HepG2 (cell line): ENCODE data around the gene CDT1. TPM values are rescaled to one million over a fixed set of nuclear protein-coding genes. Genes with fewer than 3 reads are reported as not detected.

Experiments
- ATAD3A ChIP-seq: sonication (generic); formaldehyde crosslinking; IDR thresholded peaks from 2 replicates; pipeline ENCODE4 v1.4.0; 2020; ENCODE audit warnings: missing genetic modification reagents
- CC2D1A ChIP-seq: sonication (generic); formaldehyde crosslinking; IDR thresholded peaks from 2 replicates; pipeline ENCODE4 v1.8.1; 2023; ENCODE audit warnings: mild to moderate bottlenecking, missing genetic modification reagents
- FOXC1 ChIP-seq: sonication (generic); formaldehyde crosslinking; IDR thresholded peaks from 2 replicates; pipeline ENCODE4 v1.8.0; 2022; ENCODE audit warnings: mild to moderate bottlenecking, missing genetic modification reagents, borderline replicate concordance
- FOXM1 ChIP-seq: sonication (generic); formaldehyde crosslinking; IDR thresholded peaks from 2 replicates; pipeline ENCODE4 v1.5.0; 2020; ENCODE audit warnings: missing genetic modification reagents
- HMGXB3 ChIP-seq: sonication (generic); formaldehyde crosslinking; IDR thresholded peaks from 2 replicates; pipeline ENCODE4 v1.4.0; 2020; ENCODE audit warnings: missing genetic modification reagents, borderline replicate concordance
- HNF4G ChIP-seq, 2 experiments: sonication (generic) in 1 of 2; formaldehyde crosslinking in 1 of 2; IDR thresholded peaks; 2 replicates each; pipeline versions ENCODE4 v1.4.0 to v1.6.1; 2011 to 2020; ENCODE audit warnings: borderline replicate concordance in 2 of 2, low read depth in 2 of 2, mild to moderate bottlenecking in 2 of 2, low read length in 1 of 2, missing genetic modification reagents in 1 of 2, moderate library complexity in 1 of 2
- KAT7 ChIP-seq: IDR thresholded peaks from 2 replicates; pipeline ENCODE4 v1.6.1; 2018; ENCODE audit warnings: borderline replicate concordance, missing compliant biosample characterization
- MEIS1 ChIP-seq: sonication (generic); formaldehyde crosslinking; IDR thresholded peaks from 2 replicates; pipeline ENCODE4 v1.9.0; 2021; ENCODE audit warnings: mild to moderate bottlenecking, missing genetic modification reagents, moderate library complexity, borderline replicate concordance
- RFX1 ChIP-seq: fragments of 450-650 bp; IDR thresholded peaks from 2 replicates; pipeline ENCODE4 v1.6.1; 2017
- ZBTB7B ChIP-seq: sonication (generic); formaldehyde crosslinking; IDR thresholded peaks from 2 replicates; pipeline ENCODE4 v1.4.0; 2020; ENCODE audit warnings: missing genetic modification reagents
- ZFP36 ChIP-seq: fragments of 150-350 bp; IDR thresholded peaks from 2 replicates; pipeline ENCODE4 v1.6.1; 2018; ENCODE audit warnings: borderline replicate concordance, low read length, low read depth; ENCODE audit not compliant: partially characterized antibody
- ZMYM3 ChIP-seq: sonication (generic); formaldehyde crosslinking; IDR thresholded peaks from 2 replicates; pipeline ENCODE4 v1.5.1; 2020; ENCODE audit warnings: mild to moderate bottlenecking, missing genetic modification reagents
- ZNF207 ChIP-seq: fragments of 450-650 bp; IDR thresholded peaks from 2 replicates; pipeline ENCODE4 v1.6.1; 2016; ENCODE audit warnings: antibody characterized with exemption, borderline replicate concordance
- ZNF589 ChIP-seq: sonication (generic); formaldehyde crosslinking; conservative IDR thresholded peaks from 2 replicates; pipeline ENCODE4 v1.8.0; 2022; ENCODE audit warnings: mild to moderate bottlenecking, moderate library complexity, missing genetic modification reagents
- ZNF773 ChIP-seq: sonication (generic); formaldehyde crosslinking; IDR thresholded peaks from 2 replicates; pipeline ENCODE4 v1.4.0; 2020; ENCODE audit warnings: missing genetic modification reagents, borderline replicate concordance
- ZNF839 ChIP-seq: sonication (generic); formaldehyde crosslinking; IDR thresholded peaks from 2 replicates; pipeline ENCODE4 v1.4.0; 2020; ENCODE audit warnings: missing genetic modification reagents, mild to moderate bottlenecking, borderline replicate concordance
- polyA plus RNA-seq, 8 experiments: library from polyadenylated mRNA; depleted of rRNA in 3 of 8; stranded (reverse) in 7 of 8; unstranded in 1 of 8; fragments of >200 nt; fragmentation: Illumina TruSeq in 4 of 8; extraction: Trizol in 4 of 8; gene quantifications; 2 replicates each; pipeline versions ENCODE4 v1.2.1 to v1.2.3, GENCODE V29; 2011 to 2016; ENCODE audit warnings: low read depth in 4 of 8, missing spikeins in 1 of 8, mixed read lengths in 1 of 8; ENCODE audit not compliant: insufficient read depth in 1 of 8
- total RNA-seq, 5 experiments: library from RNA; depleted of rRNA; stranded (reverse); fragments of >200 nt; fragmentation: Illumina TruSeq; extraction: Trizol; gene quantifications; 2 replicates each; pipeline ENCODE4 v1.2.3, GENCODE V29; 2016; ENCODE audit warnings: low read depth in 1 of 5
- TF ChIP-seq, protein P1 (sequence below): sonication (generic); formaldehyde crosslinking; IDR thresholded peaks from 2 replicates; pipeline ENCODE4 v1.5.1; 2020; ENCODE audit warnings: missing genetic modification reagents, mild to moderate bottlenecking, borderline replicate concordance
- TF ChIP-seq, protein P2 (sequence below): sonication (generic); formaldehyde crosslinking; IDR thresholded peaks from 2 replicates; pipeline ENCODE4 v1.5.1; 2020; ENCODE audit warnings: mild to moderate bottlenecking, missing genetic modification reagents, moderate library complexity

The CDT1 gene
- total and polyA plus RNA-seq, 2 of the 13 experiments (the other 11 are each of a cell fraction or from before 2014, with no cell fraction given) = 23.1 to 23.8 TPM

GRCh38 chr16:88856828-88857727 is 53.5 kb downstream of the CDT1 start, which contains the start of the genes GALNS and TRAPPC2L (continued):
- TF ChIP-seq HMGXB3 (CRISPR knock-in tag) (no peak; the same call in 1 of the 2 replicates), ATAD3A (CRISPR knock-in tag) (no peak), HNF4G (IDR thresholded peaks at IDR 0.05; ENCODE audit: borderline replicate concordance, low read depth, low read length) (no peak), HNF4G (CRISPR knock-in tag; IDR thresholded peaks at IDR 0.05; ENCODE audit: borderline replicate concordance, low read depth) (no peak; the same call in 1 of the 2 replicates), CC2D1A (no peak), KAT7 (CRISPR knock-in tag) (no peak; the same call in 1 of the 2 replicates), FOXC1 (CRISPR knock-in tag) (no peak), ZNF839 (CRISPR knock-in tag) (peak; percentile 78; the same call in 1 of the 2 replicates), ZNF589 (CRISPR knock-in tag) (peak; percentile 61; the same call in 1 of the 2 replicates), ZBTB7B (no peak), ZFP36 (no peak), ZMYM3 (CRISPR knock-in tag) (no peak), FOXM1 (CRISPR knock-in tag) (no peak), RFX1 (peak; percentile 97), ZNF773 (CRISPR knock-in tag) (peak; percentile 85; the same call in 1 of the 2 replicates), ZNF207 (no peak), MEIS1 (CRISPR knock-in tag) (no peak; the same call in 1 of the 2 replicates)
- TF ChIP-seq, protein P1, sequence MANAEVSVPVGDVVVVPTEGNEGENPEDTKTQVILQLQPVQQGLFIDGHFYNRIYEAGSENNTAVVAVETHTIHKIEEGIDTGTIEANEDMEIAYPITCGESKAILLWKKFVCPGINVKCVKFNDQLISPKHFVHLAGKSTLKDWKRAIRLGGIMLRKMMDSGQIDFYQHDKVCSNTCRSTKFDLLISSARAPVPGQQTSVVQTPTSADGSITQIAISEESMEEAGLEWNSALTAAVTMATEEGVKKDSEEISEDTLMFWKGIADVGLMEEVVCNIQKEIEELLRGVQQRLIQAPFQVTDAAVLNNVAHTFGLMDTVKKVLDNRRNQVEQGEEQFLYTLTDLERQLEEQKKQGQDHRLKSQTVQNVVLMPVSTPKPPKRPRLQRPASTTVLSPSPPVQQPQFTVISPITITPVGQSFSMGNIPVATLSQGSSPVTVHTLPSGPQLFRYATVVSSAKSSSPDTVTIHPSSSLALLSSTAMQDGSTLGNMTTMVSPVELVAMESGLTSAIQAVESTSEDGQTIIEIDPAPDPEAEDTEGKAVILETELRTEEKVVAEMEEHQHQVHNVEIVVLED (CRISPR knock-in tag) = peak; percentile 80; the same call in 1 of the 2 replicates
- TF ChIP-seq, protein P2, sequence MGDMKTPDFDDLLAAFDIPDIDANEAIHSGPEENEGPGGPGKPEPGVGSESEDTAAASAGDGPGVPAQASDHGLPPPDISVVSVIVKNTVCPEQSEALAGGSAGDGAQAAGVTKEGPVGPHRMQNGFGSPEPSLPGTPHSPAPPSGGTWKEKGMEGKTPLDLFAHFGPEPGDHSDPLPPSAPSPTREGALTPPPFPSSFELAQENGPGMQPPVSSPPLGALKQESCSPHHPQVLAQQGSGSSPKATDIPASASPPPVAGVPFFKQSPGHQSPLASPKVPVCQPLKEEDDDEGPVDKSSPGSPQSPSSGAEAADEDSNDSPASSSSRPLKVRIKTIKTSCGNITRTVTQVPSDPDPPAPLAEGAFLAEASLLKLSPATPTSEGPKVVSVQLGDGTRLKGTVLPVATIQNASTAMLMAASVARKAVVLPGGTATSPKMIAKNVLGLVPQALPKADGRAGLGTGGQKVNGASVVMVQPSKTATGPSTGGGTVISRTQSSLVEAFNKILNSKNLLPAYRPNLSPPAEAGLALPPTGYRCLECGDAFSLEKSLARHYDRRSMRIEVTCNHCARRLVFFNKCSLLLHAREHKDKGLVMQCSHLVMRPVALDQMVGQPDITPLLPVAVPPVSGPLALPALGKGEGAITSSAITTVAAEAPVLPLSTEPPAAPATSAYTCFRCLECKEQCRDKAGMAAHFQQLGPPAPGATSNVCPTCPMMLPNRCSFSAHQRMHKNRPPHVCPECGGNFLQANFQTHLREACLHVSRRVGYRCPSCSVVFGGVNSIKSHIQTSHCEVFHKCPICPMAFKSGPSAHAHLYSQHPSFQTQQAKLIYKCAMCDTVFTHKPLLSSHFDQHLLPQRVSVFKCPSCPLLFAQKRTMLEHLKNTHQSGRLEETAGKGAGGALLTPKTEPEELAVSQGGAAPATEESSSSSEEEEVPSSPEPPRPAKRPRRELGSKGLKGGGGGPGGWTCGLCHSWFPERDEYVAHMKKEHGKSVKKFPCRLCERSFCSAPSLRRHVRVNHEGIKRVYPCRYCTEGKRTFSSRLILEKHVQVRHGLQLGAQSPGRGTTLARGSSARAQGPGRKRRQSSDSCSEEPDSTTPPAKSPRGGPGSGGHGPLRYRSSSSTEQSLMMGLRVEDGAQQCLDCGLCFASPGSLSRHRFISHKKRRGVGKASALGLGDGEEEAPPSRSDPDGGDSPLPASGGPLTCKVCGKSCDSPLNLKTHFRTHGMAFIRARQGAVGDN (CRISPR knock-in tag) = peak; percentile 80
